IMR-90 (cell line): ENCODE measurements around the gene ZNF124.

Experiments
- CEBPB ChIP-seq: IDR thresholded peaks from 2 replicates; pipeline ENCODE4 v1.6.1; 2012; ENCODE audit warnings: low read depth, low read length, improper control_type of control experiment
- CTCF ChIP-seq: conservative IDR thresholded peaks from 2 replicates; pipeline ENCODE4 v1.5.1; 2012; ENCODE audit warnings: mild to moderate bottlenecking, low read depth, low read length, improper control_type of control experiment

GRCh38 chr1:247198781-247199180, 27.0 kb upstream of the ZNF124 start:
- TF ChIP-seq CTCF (no peak), CEBPB (no peak)
